Adrenal gland (tissue), 5 donors: ENCODE results near the gene KATNB1.

ENCODE experiments used
- POLR2A ChIP-seq, 2 donors: fragments of 450-650 bp; IDR thresholded peaks; one replicate each; pipeline ENCODE4 v1.6.1; 2017; ENCODE audit warnings: antibody characterized with exemption in 2 of 2, mild to moderate bottlenecking in 2 of 2, moderate library complexity in 1 of 2
- TF ChIP-seq, protein P1 (sequence below), 6 experiments: fragments of 450-650 bp in 4 of 6; fragments of 200-600 bp in 2 of 6; sonication (generic) in 1 of 6; IDR thresholded peaks; 1 replicate in 5 of 6; 2 replicates in 1 of 6; pipeline versions ENCODE4 v1.5.1 to v1.8.0; 2016 to 2021; ENCODE audit warnings: antibody characterized with exemption in 6 of 6, mild to moderate bottlenecking in 2 of 6, moderate library complexity in 1 of 6
- donor health status: DM: no; HTN: no; CAD: no.

DNA sequence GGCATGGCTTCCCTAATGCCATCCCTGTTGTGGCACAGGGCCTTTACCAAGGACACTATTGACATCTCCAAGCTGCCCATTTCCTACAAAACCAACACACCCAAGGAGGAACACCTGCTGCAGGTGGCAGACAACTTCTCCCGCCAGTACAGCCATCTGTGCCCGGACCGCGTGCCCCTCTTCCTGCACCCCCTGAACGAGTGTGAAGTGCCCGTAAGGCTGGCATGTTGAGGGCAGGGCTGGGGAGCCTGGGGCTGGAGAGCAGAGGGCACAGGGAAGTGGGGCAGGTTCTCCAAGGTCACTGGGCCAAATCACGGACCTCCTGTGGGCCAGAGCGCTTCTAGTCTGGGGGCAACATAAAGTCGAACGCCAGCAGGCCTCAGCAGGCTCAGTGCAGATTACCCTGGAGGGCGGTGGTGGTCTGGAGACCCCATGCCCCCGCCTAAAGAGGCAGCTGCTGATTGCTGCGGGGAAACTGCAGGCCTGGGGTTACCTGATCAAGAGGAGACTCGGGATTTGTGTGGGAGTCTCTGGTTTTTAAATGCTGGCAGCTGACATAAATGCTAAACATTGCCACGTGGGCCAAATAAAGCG is 36.7 kb upstream of the KATNB1 start:
- no peak for TF ChIP-seq POLR2A (IDR thresholded peaks at IDR 0.05)
- TF ChIP-seq, protein P1, sequence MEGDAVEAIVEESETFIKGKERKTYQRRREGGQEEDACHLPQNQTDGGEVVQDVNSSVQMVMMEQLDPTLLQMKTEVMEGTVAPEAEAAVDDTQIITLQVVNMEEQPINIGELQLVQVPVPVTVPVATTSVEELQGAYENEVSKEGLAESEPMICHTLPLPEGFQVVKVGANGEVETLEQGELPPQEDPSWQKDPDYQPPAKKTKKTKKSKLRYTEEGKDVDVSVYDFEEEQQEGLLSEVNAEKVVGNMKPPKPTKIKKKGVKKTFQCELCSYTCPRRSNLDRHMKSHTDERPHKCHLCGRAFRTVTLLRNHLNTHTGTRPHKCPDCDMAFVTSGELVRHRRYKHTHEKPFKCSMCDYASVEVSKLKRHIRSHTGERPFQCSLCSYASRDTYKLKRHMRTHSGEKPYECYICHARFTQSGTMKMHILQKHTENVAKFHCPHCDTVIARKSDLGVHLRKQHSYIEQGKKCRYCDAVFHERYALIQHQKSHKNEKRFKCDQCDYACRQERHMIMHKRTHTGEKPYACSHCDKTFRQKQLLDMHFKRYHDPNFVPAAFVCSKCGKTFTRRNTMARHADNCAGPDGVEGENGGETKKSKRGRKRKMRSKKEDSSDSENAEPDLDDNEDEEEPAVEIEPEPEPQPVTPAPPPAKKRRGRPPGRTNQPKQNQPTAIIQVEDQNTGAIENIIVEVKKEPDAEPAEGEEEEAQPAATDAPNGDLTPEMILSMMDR (IDR thresholded peaks at IDR 0.05) = no peak
